HG02763 (cell line): ENCODE data around the gene MAP2K1.
"Not testable (repeated sequence)": the region's sequence is repeated elsewhere in the genome, so short reads cannot be mapped to it uniquely, and the experiment has no call there.

Experiments used
- ATAC-seq: cut with Tn5 transposase; IDR thresholded peaks from one replicate; pipeline ENCODE4 v1.9.1; 2021; ENCODE audit warnings: mild to moderate bottlenecking, moderate library complexity; ENCODE audit not compliant: unreplicated experiment

Gene MAP2K1

GRCh38 chr15:66503041-66503648, 116.4 kb downstream of the MAP2K1 start:
- ATAC-seq, result not testable (repeated sequence)

- ATAC-seq, result no peak
Observed at GRCh38 chr15:66503780-66504562, 117.3 kb downstream of the MAP2K1 start.

- peak; percentile 82 for ATAC-seq
Observed at GRCh38 chr15:66504563-66505429, 118.1 kb downstream of the MAP2K1 start, which contains the start of the genes RPL4 and ZWILCH. RPL4 (minus strand) TSS chr15:66504855; CDS start chr15:66504790, 65 bp downstream. ZWILCH (plus strand) TSS chr15:66505326; CDS start chr15:66505339, 13 bp downstream.

GRCh38 chr15:66505430-66505811, 118.7 kb downstream of the MAP2K1 start:
- ATAC-seq, result no peak

- no peak for ATAC-seq
Observed at GRCh38 chr15:66505818-66506217, 119.1 kb downstream of the MAP2K1 start.

GRCh38 chr15:66508293-66508883, 121.7 kb downstream of the MAP2K1 start:
- no peak for ATAC-seq

- ATAC-seq, result no peak
Observed at GRCh38 chr15:66514586-66514985, 127.9 kb downstream of the MAP2K1 start.

GRCh38 chr15:66515901-66516322, 129.2 kb downstream of the MAP2K1 start:
- ATAC-seq, result no peak

GRCh38 chr15:66523926-66524325, 137.2 kb downstream of the MAP2K1 start:
- ATAC-seq, result no peak

GRCh38 chr15:66524838-66525237, 138.1 kb downstream of the MAP2K1 start:
- ATAC-seq, result no peak

- no peak for ATAC-seq
Observed at GRCh38 chr15:66535056-66535455, 148.3 kb downstream of the MAP2K1 start.
